Measurements from ENCODE around the gene SLC26A11.
"Not testable (repeated sequence)": the region's sequence is repeated elsewhere in the genome, so short reads cannot be mapped to it uniquely, and the experiment has no call there.

The SLC26A11 gene

GRCh38 chr17:80287806-80288567 lies 67.8 kb downstream of the SLC26A11 start:
- no peak for DNase-seq

- DNase-seq = peak; percentile 62
These were observed 69.4 kb downstream of the SLC26A11 start for GRCh38 chr17:80289616-80290015.

GRCh38 chr17:80290156-80290555 lies 69.9 kb downstream of the SLC26A11 start:
- no peak for DNase-seq

- DNase-seq = no peak
These were observed 71.0 kb downstream of the SLC26A11 start for GRCh38 chr17:80291260-80291659.

GRCh38 chr17:80291691-80292487 lies 71.7 kb downstream of the SLC26A11 start:
- no peak for DNase-seq

DNA sequence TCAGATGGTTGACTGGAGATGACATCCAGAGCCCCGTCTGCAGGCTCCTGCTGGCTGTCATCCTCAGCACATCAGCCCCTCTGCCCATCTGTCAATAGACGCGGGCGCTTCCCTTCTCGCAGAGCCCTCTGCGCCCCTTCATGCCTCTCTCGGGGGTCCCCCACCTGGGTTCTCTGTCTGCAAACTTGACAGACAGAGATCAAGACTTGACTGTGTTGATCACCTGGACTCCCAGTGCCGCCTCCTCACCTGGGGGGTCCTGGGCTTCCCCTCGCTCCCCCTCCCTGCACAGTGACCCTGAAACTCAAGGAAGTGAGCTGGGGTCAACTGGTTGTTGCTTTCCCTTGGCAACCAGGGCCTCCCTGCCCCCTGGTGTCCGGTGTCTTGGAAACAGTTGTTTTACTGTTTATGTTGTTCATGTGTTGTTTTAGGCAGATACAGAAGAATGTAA lies 72.3 kb downstream of the SLC26A11 start:
- DNase-seq = no peak

- DNase-seq = no peak
These were observed 74.0 kb downstream of the SLC26A11 start for GRCh38 chr17:80294210-80294609.

GRCh38 chr17:80294653-80295052 lies 74.4 kb downstream of the SLC26A11 start:
- no peak for DNase-seq

DNA sequence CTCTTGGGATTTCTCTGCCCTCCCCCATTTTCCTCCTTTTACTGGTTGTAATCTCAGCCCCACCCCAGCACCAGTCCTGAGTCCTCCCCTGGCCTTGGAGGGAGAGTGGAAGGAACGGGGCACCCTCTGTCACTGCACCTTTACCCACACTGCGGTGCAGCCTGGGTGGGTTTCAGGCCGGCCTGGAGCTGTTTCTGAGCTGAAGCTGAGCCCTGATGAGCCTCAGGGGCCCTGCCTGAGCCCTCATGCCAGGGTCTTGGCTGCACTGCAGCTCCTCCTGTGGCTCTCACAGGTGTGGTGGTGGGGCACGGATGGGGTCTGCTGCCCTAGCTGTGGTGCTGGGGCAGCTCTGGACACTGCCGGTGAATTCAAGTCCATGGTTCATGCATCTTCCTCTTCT lies 74.9 kb downstream of the SLC26A11 start:
- DNase-seq = no peak

GRCh38 chr17:80295559-80295958 lies 75.3 kb downstream of the SLC26A11 start:
- no peak for DNase-seq

DNA sequence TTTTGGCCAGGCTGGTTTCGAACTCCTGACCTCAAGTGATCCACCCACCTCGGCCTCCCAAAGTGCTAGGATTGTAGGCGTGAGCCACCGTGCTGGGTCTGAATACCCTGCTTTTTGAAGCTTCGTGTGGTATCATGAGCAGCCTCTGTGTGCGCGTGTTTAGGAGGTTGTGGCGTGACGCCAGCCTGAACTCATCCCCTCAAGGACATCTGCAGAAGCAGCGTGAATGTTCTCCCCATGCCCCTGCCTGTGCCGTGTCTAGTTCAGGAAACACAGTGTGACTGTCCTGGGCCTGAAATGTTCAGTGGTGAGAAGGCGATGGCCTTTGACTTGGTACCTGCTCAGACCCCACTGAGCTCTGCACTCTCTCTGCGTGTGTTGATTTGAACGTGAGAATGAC lies 76.0 kb downstream of the SLC26A11 start:
- DNase-seq = no peak

- no peak for DNase-seq
These were observed 77.9 kb downstream of the SLC26A11 start for GRCh38 chr17:80297996-80298560.

- not testable (repeated sequence) for DNase-seq
These were observed 79.3 kb downstream of the SLC26A11 start for GRCh38 chr17:80299350-80300100.

DNA sequence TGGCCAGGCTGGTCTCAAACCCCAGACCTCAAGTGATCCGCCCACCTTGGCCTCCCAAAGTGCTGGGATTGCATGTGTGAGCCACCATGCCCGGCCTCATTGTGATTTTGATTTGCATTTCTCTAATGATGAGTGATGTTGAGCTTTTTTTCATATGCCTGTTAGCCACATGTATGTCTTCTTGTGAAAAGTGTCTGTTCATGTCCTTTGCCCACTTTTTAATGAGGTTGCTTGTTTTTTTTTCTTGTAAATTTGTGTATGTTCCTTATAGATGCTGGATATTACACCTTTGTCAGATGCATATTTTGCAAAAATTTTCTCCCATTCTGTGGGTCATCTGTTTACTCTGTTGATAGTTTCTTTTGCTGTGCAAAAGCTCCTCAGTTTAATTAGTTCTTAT lies 80.5 kb downstream of the SLC26A11 start:
- not testable (repeated sequence) for DNase-seq
